DMS53 treated with DMSO at 0.1 percent for 48 hours (cell line): ENCODE results near the gene LBP.
"Not testable (repeated sequence)": the region's sequence is repeated elsewhere in the genome, so short reads cannot be mapped to it uniquely, and the experiment has no call there.

ENCODE experiments used
- DNase-seq: peaks from one replicate; lab custom pipeline; 2025; ENCODE audit not compliant: unreplicated experiment; lab: John Stamatoyannopoulos, UW

Gene LBP

GRCh38 chr20:38346247-38346651 lies at the start of gene LBP:
Gene LBP, plus strand, starts transcription at chr20:38346482. Its CDS starts 35 bp downstream, at chr20:38346517.
- DNase-seq, result no peak

- DNase-seq, result no peak
These were observed 48.2 kb upstream of the LBP start for GRCh38 chr20:38297916-38298674.

- DNase-seq, result no peak
These were observed 47.5 kb upstream of the LBP start for GRCh38 chr20:38298768-38299288.

- DNase-seq, result peak; percentile 40
These were observed 46.3 kb upstream of the LBP start for GRCh38 chr20:38299963-38300362.

- no peak for DNase-seq
These were observed 45.8 kb upstream of the LBP start for GRCh38 chr20:38300438-38300837.

- no peak for DNase-seq
These were observed 45.0 kb upstream of the LBP start for GRCh38 chr20:38301309-38301708.

GRCh38 chr20:38302786-38303185 lies 43.5 kb upstream of the LBP start:
- no peak for DNase-seq

- DNase-seq, result no peak
These were observed 42.3 kb upstream of the LBP start, which contains the start of gene BPI for GRCh38 chr20:38303908-38304379. Gene BPI, plus strand, starts transcription at chr20:38304156. Its CDS starts 68 bp downstream, at chr20:38304224.

GRCh38 chr20:38304845-38305447 lies 41.3 kb upstream of the LBP start:
- DNase-seq, result peak; percentile 5

GRCh38 chr20:38305541-38305940 lies 40.7 kb upstream of the LBP start:
- DNase-seq, result no peak

- no peak for DNase-seq
These were observed 39.9 kb upstream of the LBP start for GRCh38 chr20:38306379-38306778.

- DNase-seq, result no peak
These were observed 38.8 kb upstream of the LBP start for GRCh38 chr20:38307371-38308046.

- no peak for DNase-seq
These were observed 38.2 kb upstream of the LBP start for GRCh38 chr20:38308047-38308438.

GRCh38 chr20:38308447-38308846 lies 37.8 kb upstream of the LBP start:
- DNase-seq, result no peak

- DNase-seq, result no peak
These were observed 35.2 kb upstream of the LBP start for GRCh38 chr20:38311091-38311490.

- DNase-seq, result no peak
These were observed 34.8 kb upstream of the LBP start for GRCh38 chr20:38311491-38311890.

GRCh38 chr20:38313676-38314075 lies 32.6 kb upstream of the LBP start:
- DNase-seq, result no peak

- DNase-seq, result not testable (repeated sequence)
These were observed 31.9 kb upstream of the LBP start for GRCh38 chr20:38314350-38314749.

- DNase-seq, result no peak
These were observed 30.9 kb upstream of the LBP start for GRCh38 chr20:38315290-38315966.

- DNase-seq, result no peak
These were observed 29.9 kb upstream of the LBP start for GRCh38 chr20:38316341-38316740.

GRCh38 chr20:38317422-38317821 lies 28.9 kb upstream of the LBP start:
- DNase-seq, result no peak
